GM18508 (cell line): ENCODE measurements around the gene CCDC60.
"Not testable (repeated sequence)": the region's sequence is repeated elsewhere in the genome, so short reads cannot be mapped to it uniquely, and the experiment has no call there.

ENCODE experiments used
- ATAC-seq: cut with Tn5 transposase; IDR thresholded peaks from one replicate; pipeline ENCODE4 v1.9.1; 2021; ENCODE audit warnings: moderate number of reproducible peaks; ENCODE audit not compliant: insufficient read depth, unreplicated experiment

Gene CCDC60

GRCh38 chr12:119328111-119328510, 6.4 kb upstream of the CCDC60 start:
- no peak for ATAC-seq

GRCh38 chr12:119338593-119339363, 4.2 kb downstream of the CCDC60 start:
- ATAC-seq: no peak

- ATAC-seq: no peak
Observed at GRCh38 chr12:119340578-119340977, 6.0 kb downstream of the CCDC60 start.

- no peak for ATAC-seq
Observed at GRCh38 chr12:119341020-119341419, 6.5 kb downstream of the CCDC60 start.

- no peak for ATAC-seq
Observed at GRCh38 chr12:119341988-119342387, 7.5 kb downstream of the CCDC60 start.

- no peak for ATAC-seq
Observed at GRCh38 chr12:119343130-119343529, 8.6 kb downstream of the CCDC60 start.

- ATAC-seq: no peak
Observed at GRCh38 chr12:119354172-119354571, 19.6 kb downstream of the CCDC60 start.

GRCh38 chr12:119360366-119360765, 25.8 kb downstream of the CCDC60 start:
- ATAC-seq: not testable (repeated sequence)

- no peak for ATAC-seq
Observed at GRCh38 chr12:119363037-119363436, 28.5 kb downstream of the CCDC60 start.

- ATAC-seq: no peak
Observed at GRCh38 chr12:119363490-119363889, 29.0 kb downstream of the CCDC60 start.

GRCh38 chr12:119365451-119365850, 30.9 kb downstream of the CCDC60 start:
- no peak for ATAC-seq

GRCh38 chr12:119366007-119366406, 31.5 kb downstream of the CCDC60 start:
- ATAC-seq: no peak

GRCh38 chr12:119369161-119369560, 34.6 kb downstream of the CCDC60 start:
- ATAC-seq: no peak

GRCh38 chr12:119369907-119370546, 35.5 kb downstream of the CCDC60 start:
- ATAC-seq: no peak

GRCh38 chr12:119372540-119372939, 38.0 kb downstream of the CCDC60 start:
- no peak for ATAC-seq

- ATAC-seq: no peak
Observed at GRCh38 chr12:119373001-119373400, 38.5 kb downstream of the CCDC60 start.

GRCh38 chr12:119373666-119374065, 39.1 kb downstream of the CCDC60 start:
- no peak for ATAC-seq

- no peak for ATAC-seq
Observed at GRCh38 chr12:119374635-119375034, 40.1 kb downstream of the CCDC60 start.

GRCh38 chr12:119375075-119375882, 40.8 kb downstream of the CCDC60 start:
- ATAC-seq: no peak

- ATAC-seq: no peak
Observed at GRCh38 chr12:119375883-119376190, 41.3 kb downstream of the CCDC60 start.

GRCh38 chr12:119378903-119379302, 44.4 kb downstream of the CCDC60 start:
- no peak for ATAC-seq
